GM12891 (cell line): ENCODE data around the gene AKT1.

Experiments
- PAX5 ChIP-seq: IDR thresholded peaks from 2 replicates; pipeline ENCODE4 v1.6.1; 2011; ENCODE audit warnings: low read length, moderate library complexity, mild to moderate bottlenecking; ENCODE audit not compliant: insufficient read depth, severe bottlenecking
- POLR2A ChIP-seq: IDR thresholded peaks from 2 replicates; pipeline ENCODE4 v1.6.1; 2011; ENCODE audit warnings: low read depth, low read length, control low read depth
- POLR2AphosphoS5 ChIP-seq: IDR thresholded peaks from 2 replicates; pipeline ENCODE4 v1.6.1; 2011; ENCODE audit warnings: low read depth, low read length, control low read depth
- SPI1 ChIP-seq: IDR thresholded peaks from 2 replicates; pipeline ENCODE4 v1.6.1; 2011; ENCODE audit warnings: low read depth, low read length, control low read depth
- TAF1 ChIP-seq: IDR thresholded peaks from 2 replicates; pipeline ENCODE4 v1.6.1; 2011; ENCODE audit warnings: low read depth, low read length, control low read depth

- no peak for TF ChIP-seq TAF1
- TF ChIP-seq POLR2A, result no peak
- TF ChIP-seq POLR2AphosphoS5, result no peak
- TF ChIP-seq SPI1, result no peak
- TF ChIP-seq PAX5, result no peak
Measured at GRCh38 chr14:104731320-104732294, 63.9 kb downstream of the AKT1 start.
